H1 (cell line): ENCODE data around the gene MCM8. TPM values are rescaled to one million over a fixed set of nuclear protein-coding genes. Genes with fewer than 3 reads are reported as not detected.

ENCODE experiments used
- CTCF ChIA-PET: fragments of 300-600 bp; sonication (Branson Sonifier 250); formaldehyde crosslinking; loops from one replicate; lab custom pipeline; 2021; ENCODE audit not compliant: partially characterized antibody; lab: Charles Lee
- POLR2A ChIA-PET: fragments of 300-600 bp; sonication (Branson Sonifier 250); formaldehyde crosslinking; loops from one replicate; lab custom pipeline; 2021; ENCODE audit warnings: inconsistent platforms; ENCODE audit not compliant: partially characterized antibody; lab: Charles Lee
- DNase-seq, 2 experiments: peaks; one replicate each; pipeline versions ENCODE4 v3.0.0 to v3.0.0-alpha.2; 2010 to 2022; ENCODE audit warnings: low spot score in 2 of 2, low read depth in 1 of 2, mixed read lengths in 1 of 2
- FAIRE-seq: peaks from 2 replicates; lab custom pipeline; 2011; peaks lifted over from hg19 to GRCh38; lab: Jason Lieb, UNC
- H2AFZ ChIP-seq: 2 replicates; pipeline ENCODE4 v1.8.1; 2012; ENCODE audit warnings: low read length, inconsistent platforms
- H2AK5ac ChIP-seq: 2 replicates; pipeline ENCODE4 v1.6.1; 2013; ENCODE audit warnings: low read depth, low read length
- H2BK120ac ChIP-seq: replicated peaks from 2 replicates; pipeline ENCODE3; 2013; ENCODE audit warnings: low read depth, low read length, inconsistent platforms
- H2BK12ac ChIP-seq: 2 replicates; pipeline ENCODE4 v1.6.1; 2013; ENCODE audit warnings: low read depth, low read length
- H2BK15ac ChIP-seq: 2 replicates; pipeline ENCODE4 v1.6.1; 2013; ENCODE audit warnings: low read length
- H2BK20ac ChIP-seq: 2 replicates; pipeline ENCODE4 v1.6.1; 2013; ENCODE audit warnings: low read length
- H2BK5ac ChIP-seq: 2 replicates; pipeline ENCODE4 v1.6.1; 2013; ENCODE audit warnings: low read depth, low read length
- H3K14ac ChIP-seq: 2 replicates; pipeline ENCODE4 v1.6.1; 2013; ENCODE audit warnings: inconsistent platforms; ENCODE audit not compliant: insufficient read length
- H3K18ac ChIP-seq: 2 replicates; pipeline ENCODE4 v1.6.1; 2013; ENCODE audit warnings: low read length; ENCODE audit errors: extremely low read depth
- H3K23ac ChIP-seq: 2 replicates; pipeline ENCODE4 v1.6.1; 2013; ENCODE audit warnings: inconsistent platforms; ENCODE audit not compliant: insufficient read length
- H3K23me2 ChIP-seq: 2 replicates; pipeline ENCODE4 v1.6.1; 2013; ENCODE audit warnings: low read depth, low read length
- H3K27ac ChIP-seq: 2 replicates; pipeline ENCODE4 v1.6.1; 2011; ENCODE audit warnings: low read depth, low read length, inconsistent platforms
- H3K27me3 ChIP-seq, 4 experiments: replicated peaks in 1 of 4; 1 replicate in 1 of 4; 2 replicates in 3 of 4; pipeline versions ENCODE4 v1.6.1 to v1.8.1; 2011 to 2013; ENCODE audit warnings: low read length in 3 of 4, mild to moderate bottlenecking in 3 of 4, inconsistent platforms in 2 of 4, mixed read lengths in 2 of 4, moderate library complexity in 1 of 4; ENCODE audit not compliant: control insufficient read depth in 3 of 4, insufficient read depth in 3 of 4; ENCODE audit errors: extremely low read depth in 1 of 4
- H3K36me3 ChIP-seq, 4 experiments: 2 replicates each; pipeline versions ENCODE4 v1.6.1 to v1.8.1; 2011 to 2013; ENCODE audit warnings: mild to moderate bottlenecking in 4 of 4, low read length in 3 of 4, moderate library complexity in 2 of 4, control low read depth in 1 of 4, inconsistent platforms in 1 of 4; ENCODE audit not compliant: insufficient read depth in 4 of 4, control insufficient read depth in 2 of 4
- H3K4ac ChIP-seq: replicated peaks from 2 replicates; pipeline ENCODE3; 2013; ENCODE audit warnings: low read length, low read depth, mixed read lengths, inconsistent platforms; ENCODE audit not compliant: insufficient read length
- H3K4me1 ChIP-seq, 4 experiments: replicated peaks in 1 of 4; 1 replicate in 1 of 4; 2 replicates in 3 of 4; pipeline versions ENCODE4 v1.6.1 to v1.8.1; 2011 to 2013; ENCODE audit warnings: low read length in 3 of 4, inconsistent platforms in 2 of 4, mixed read lengths in 1 of 4; ENCODE audit not compliant: insufficient read depth in 4 of 4, control insufficient read depth in 3 of 4
- H3K4me2 ChIP-seq, 2 experiments: 2 replicates each; pipeline versions ENCODE4 v1.6.1 to v1.8.1; 2011 to 2013; ENCODE audit warnings: low read depth in 2 of 2, low read length in 2 of 2, control low read depth in 1 of 2, inconsistent platforms in 1 of 2, mild to moderate bottlenecking in 1 of 2; ENCODE audit not compliant: insufficient read depth in 1 of 2
- H3K4me3 ChIP-seq, 4 experiments: fragments of 200-600, 300-600 bp in 1 of 4; sonication (generic), shearing (Covaris generic), sonication (Bioruptor Twin) in 1 of 4; 2 replicates each; pipeline versions ENCODE4 v1.5.1 to v1.8.1; 2011 to 2016; ENCODE audit warnings: low read length in 4 of 4, low read depth in 3 of 4, control low read depth in 2 of 4, inconsistent platforms in 2 of 4, mild to moderate bottlenecking in 2 of 4, mixed read lengths in 1 of 4, moderate library complexity in 1 of 4; ENCODE audit not compliant: insufficient read depth in 2 of 4; ENCODE audit errors: extremely low read depth in 1 of 4
- H3K56ac ChIP-seq: replicated peaks from 2 replicates; pipeline ENCODE3; 2013; ENCODE audit warnings: low read depth, mild to moderate bottlenecking, mixed read lengths, low read length, inconsistent platforms; ENCODE audit not compliant: insufficient read length
- H3K79me1 ChIP-seq: 2 replicates; pipeline ENCODE4 v1.6.1; 2013; ENCODE audit warnings: low read depth, low read length, control low read depth
- H3K79me2 ChIP-seq, 2 experiments: 2 replicates each; pipeline versions ENCODE4 v1.6.1 to v1.8.1; 2012 to 2013; ENCODE audit warnings: low read length in 2 of 2, mild to moderate bottlenecking in 2 of 2, inconsistent platforms in 1 of 2; ENCODE audit not compliant: insufficient read depth in 2 of 2, control insufficient read depth in 1 of 2
- H3K9ac ChIP-seq, 4 experiments: replicated peaks in 1 of 4; 1 replicate in 1 of 4; 2 replicates in 3 of 4; pipeline versions ENCODE4 v1.6.1 to v1.8.1; 2011 to 2013; ENCODE audit warnings: low read depth in 3 of 4, low read length in 3 of 4, control low read depth in 2 of 4, mild to moderate bottlenecking in 2 of 4, moderate library complexity in 2 of 4, inconsistent platforms in 1 of 4; ENCODE audit errors: extremely low read depth in 1 of 4
- H3K9me3 ChIP-seq, 2 experiments: 2 replicates each; pipeline versions ENCODE4 v1.6.1 to v1.8.1; 2012 to 2013; ENCODE audit warnings: mild to moderate bottlenecking in 2 of 2, moderate library complexity in 2 of 2, control low read depth in 1 of 2, inconsistent platforms in 1 of 2, low read depth in 1 of 2, low read length in 1 of 2, mixed read lengths in 1 of 2; ENCODE audit not compliant: insufficient read depth in 2 of 2
- H4K20me1 ChIP-seq, 2 experiments: replicated peaks in 1 of 2; 2 replicates each; pipeline versions ENCODE3 to v1.8.1; 2011 to 2013; ENCODE audit warnings: inconsistent platforms in 2 of 2, low read length in 2 of 2, mild to moderate bottlenecking in 1 of 2; ENCODE audit not compliant: insufficient read depth in 2 of 2, control insufficient read depth in 1 of 2
- H4K5ac ChIP-seq: 2 replicates; pipeline ENCODE4 v1.6.1; 2013; ENCODE audit warnings: low read length, low read depth, mixed read lengths, inconsistent platforms; ENCODE audit not compliant: insufficient read length
- H4K8ac ChIP-seq: 2 replicates; pipeline ENCODE4 v1.8.0; 2013; ENCODE audit warnings: mild to moderate bottlenecking, moderate library complexity, low read length, inconsistent platforms; ENCODE audit not compliant: insufficient read depth; ENCODE audit errors: extremely low read depth
- H4K91ac ChIP-seq: replicated peaks from 2 replicates; pipeline ENCODE3; 2013; ENCODE audit warnings: low read length, mixed read lengths, inconsistent platforms; ENCODE audit not compliant: insufficient read length
- CEBPB ChIP-seq: IDR thresholded peaks from 2 replicates; pipeline ENCODE4 v1.6.1; 2012; ENCODE audit warnings: low read depth, low read length
- EZH2 ChIP-seq: fragments of 200-600 bp; sonication (generic); IDR thresholded peaks from 2 replicates; pipeline ENCODE4 v1.7.1; 2012; ENCODE audit warnings: low read depth, mild to moderate bottlenecking, moderate library complexity, low read length, inconsistent platforms; ENCODE audit not compliant: severe bottlenecking
- RBBP5 ChIP-seq: IDR thresholded peaks from 2 replicates; pipeline ENCODE4 v1.7.1; 2012; ENCODE audit warnings: low read depth, mild to moderate bottlenecking, inconsistent platforms, low read length, moderate library complexity, borderline replicate concordance
- RNF2 ChIP-seq: fragments of 200-900, 300-1000 bp; sonication (generic); IDR thresholded peaks from 2 replicates; pipeline ENCODE4 v1.7.1; 2016; ENCODE audit warnings: borderline replicate concordance, low read depth, mild to moderate bottlenecking, antibody characterized with exemption, low read length; ENCODE audit not compliant: poor library complexity, severe bottlenecking; ENCODE audit errors: missing control alignments
- RXRA ChIP-seq: IDR thresholded peaks from 2 replicates; pipeline ENCODE4 v1.6.1; 2011; ENCODE audit warnings: low read depth, mild to moderate bottlenecking, low read length, moderate library complexity; ENCODE audit not compliant: insufficient read depth
- SIX5 ChIP-seq: IDR thresholded peaks from 2 replicates; pipeline ENCODE4 v1.6.1; 2011; ENCODE audit warnings: mild to moderate bottlenecking, low read depth, low read length
- SRF ChIP-seq: IDR thresholded peaks from 2 replicates; pipeline ENCODE4 v1.6.1; 2011; ENCODE audit warnings: mild to moderate bottlenecking, low read depth, low read length, moderate library complexity
- TAF1 ChIP-seq: IDR thresholded peaks from 2 replicates; pipeline ENCODE4 v1.6.1; 2011; ENCODE audit warnings: mild to moderate bottlenecking, low read depth, low read length
- whole genome bisulfite sequencing, 2 experiments: shearing (Covaris generic) in 1 of 2; methylation state at CpG; one replicate each; pipeline versions ENCODE4 v1.1.6 to v1.1.7; 2013 to 2015; ENCODE audit warnings: low lambda C conversion rate in 2 of 2, mixed read lengths in 2 of 2, inconsistent platforms in 1 of 2, low coverage in 1 of 2, missing lambda C conversion rate in 1 of 2; ENCODE audit not compliant: insufficient replicate concordance in 2 of 2, insufficient coverage in 1 of 2, insufficient read length in 1 of 2; ENCODE audit errors: extremely low coverage in 1 of 2, missing lambda C conversion rate in 1 of 2; 5-methylcytosine and 5-hydroxymethylcytosine counted together
- long read RNA-seq, 2 experiments: library from RNA in 1 of 2; library from capped mRNA in 1 of 2; stranded (forward); transcript quantifications; one replicate each; pipeline ENCODE4 v2.0.0, GENCODE V29; 2021; ENCODE audit warnings: inconsistent platforms in 1 of 2
- polyA minus RNA-seq, 3 experiments: library from RNA; depleted of rRNA, polyadenylated mRNA; stranded (reverse); fragments of >200 nt; gene quantifications; 1 replicate in 2 of 3; 2 replicates in 1 of 3; pipeline ENCODE4 v1.2.3, GENCODE V29; 2011
- polyA plus RNA-seq, 7 experiments: library from polyadenylated mRNA; depleted of rRNA in 3 of 7; stranded (reverse) in 5 of 7; unstranded in 2 of 7; fragments of >200 nt in 5 of 7; fragments of 200-250 nt in 2 of 7; gene quantifications; 1 replicate in 5 of 7; 2 replicates in 1 of 7; 4 replicates in 1 of 7; pipeline versions ENCODE4 v1.2.1 to v1.2.3, GENCODE V29; 2011 to 2013; ENCODE audit warnings: missing spikeins in 2 of 7, mixed read lengths in 2 of 7
- total RNA-seq: library from RNA; stranded (reverse); fragmentation: NEBNext Ultra II Directional; extraction: Animal tissue kit (Norgen Biotek cat#: 25700); gene quantifications from 2 replicates; pipeline ENCODE4 v1.2.1, GENCODE V29; 2021

Gene MCM8
- total RNA-seq = 30.7 and 31.9 TPM in 2 replicates
- 5.0 and 7.1 TPM in 2 replicates for polyA plus RNA-seq (2011; rRNA removed)
- polyA plus RNA-seq (2011; cell fraction: cytosol; rRNA removed) = 12.5 TPM
- polyA plus RNA-seq (2011; cell fraction: nucleus; rRNA removed) = 6.5 TPM
- 14.0 to 27.9 TPM (median 18.0 TPM) in 4 replicates for polyA plus RNA-seq (2012, experiment 1 of 2)
- 1.2 TPM for polyA plus RNA-seq (2012, experiment 2 of 2)
- 18.7 TPM for polyA plus RNA-seq (2013, experiment 1 of 2)
- 17.4 TPM for polyA plus RNA-seq (2013, experiment 2 of 2)
- 15.7 and 23.3 TPM in 2 replicates for polyA minus RNA-seq (2011; rRNA and poly(A)+ RNA removed)
- 11.7 TPM for polyA minus RNA-seq (2011; cell fraction: cytosol; rRNA and poly(A)+ RNA removed)
- 18.0 TPM for polyA minus RNA-seq (2011; cell fraction: nucleus; rRNA and poly(A)+ RNA removed)
- long read RNA-seq, experiment 1, partial matches to known transcripts = 9 of 10 reads
- long read RNA-seq, experiment 1, other reads (novel, unspliced or antisense) = 1 of 10 reads
- long read RNA-seq, experiment 2, full-length matches to known transcripts = 2 of 2 reads
- long read RNA-seq, experiment 2, partial matches to known transcripts = 0 of 2 reads
- long read RNA-seq, experiment 2, other reads (novel, unspliced or antisense) = 0 of 2 reads

DNA sequence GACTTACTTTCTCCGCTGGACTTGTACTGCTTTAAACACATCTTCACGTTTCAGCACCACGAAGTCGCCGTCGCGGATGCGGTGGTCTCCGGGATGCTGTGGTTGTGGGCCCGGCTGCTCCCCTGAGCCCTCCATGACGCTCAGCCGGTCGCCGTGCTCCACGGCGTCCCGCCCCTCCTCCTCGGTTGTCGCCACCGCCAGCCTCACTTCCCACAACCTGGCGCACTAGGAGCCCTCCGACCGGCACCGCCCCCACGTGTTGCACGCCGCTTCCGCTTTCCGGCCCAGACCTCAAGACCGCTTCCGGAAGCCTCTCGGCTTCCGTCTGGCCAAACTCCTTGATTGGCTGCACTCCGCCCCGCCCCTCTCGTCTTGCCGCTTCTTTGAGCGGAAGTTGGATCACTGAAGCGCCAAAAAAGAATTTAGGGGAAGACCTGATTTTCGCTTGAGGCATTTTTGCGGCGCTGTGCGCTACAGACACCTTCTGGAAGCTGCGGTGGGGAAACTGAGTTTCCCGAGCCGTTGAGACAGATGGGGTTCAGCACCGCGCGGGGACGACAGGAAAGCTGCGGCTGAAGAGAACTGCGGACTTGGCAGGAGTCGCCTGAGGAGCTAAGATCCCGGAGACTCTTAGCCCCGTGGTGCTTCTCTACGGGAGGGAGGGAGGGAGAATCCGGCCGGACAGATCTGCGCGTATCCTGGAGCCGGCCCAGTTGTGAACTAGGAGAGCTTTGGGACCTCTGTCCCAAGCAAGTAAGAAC, at the start of gene MCM8, which contains the start of gene TRMT6:
Gene MCM8, plus strand, starts transcription at position 382 of the 761 bp plus-strand sequence. CDS start 1,364 bp downstream, outside the sequence.
Gene TRMT6, minus strand, starts transcription at position 263 of the 761 bp plus-strand sequence. Its CDS starts 128 bp downstream, at position 135.
- peak within 1 kb of the TSS; percentile 95 for H4K8ac ChIP-seq
- H4K20me1 ChIP-seq = no peaks in the 10 kb centered on the region
- H3K36me3 ChIP-seq = peaks cover 10 to 46% (median 34%) of the 10 kb centered on the region in 4 experiments
- POLR2A ChIA-PET = interaction anchor here (0.5 to 1.3 kb wide), 9 partner anchors 11 to 186 kb away, joined by 3 to 4 read pairs (median 3); no protein-coding TSS in a partner anchor
- H2AK5ac ChIP-seq = no peak within 1 kb of the TSS
- peak within 1 kb of the TSS; percentile 84 to 92 (median 87) for H3K4me3 ChIP-seq
- peak within 1 kb of the TSS; percentile 77; the same call in 1 of the 2 replicates for H2BK5ac ChIP-seq
- peak within 1 kb of the TSS; percentile 62; the same call in 1 of the 2 replicates for H3K27ac ChIP-seq
- CTCF ChIA-PET = interaction anchor here (0.9 kb wide), 2 partner anchors 37 to 422 kb away, joined by 3 read pairs; no protein-coding TSS in a partner anchor
- H3K79me2 ChIP-seq = peaks cover 0 to 42% of the 10 kb centered on the region in 2 experiments; a peak in 3 of 4 replicates
- peak within 1 kb of the TSS; percentile 41; the same call in 1 of the 2 replicates for H2BK12ac ChIP-seq
- no peaks in the 10 kb centered on the region for H3K9me3 ChIP-seq
- no peak within 1 kb of the TSS for H3K14ac ChIP-seq
- peak within 1 kb of the TSS; percentile 89 for H4K5ac ChIP-seq
- peaks cover 6% of the 10 kb centered on the region; the same call in 1 of the 2 replicates for H3K79me1 ChIP-seq
- H3K18ac ChIP-seq = peak within 1 kb of the TSS; percentile 84; the same call in 1 of the 2 replicates
- peak within 1 kb of the TSS; percentile 62 to 81 (median 78) for H3K9ac ChIP-seq
- WGBS, 2 experiments = 1% methylated on average over 60 of the region's 61 CpGs; no CpG with 5 or more reads in 1 of the 2 experiments
- H4K91ac ChIP-seq = peak within 1 kb of the TSS; percentile 41
- no peak within 1 kb of the TSS for H2BK20ac ChIP-seq
- H3K27me3 ChIP-seq = no peaks in the 10 kb centered on the region
- no peak within 1 kb of the TSS for H2BK15ac ChIP-seq
- H3K23me2 ChIP-seq = peaks cover 5% of the 10 kb centered on the region
- DNase-seq (peak; percentile 94 to 96), FAIRE-seq (peak; percentile 65)
- H3K23ac ChIP-seq = no peak within 1 kb of the TSS
- H3K4me2 ChIP-seq = peak within 1 kb of the TSS; percentile 73
- H3K4me1 ChIP-seq = peaks cover 0 to 5% (median 1%) of the 10 kb centered on the region in 4 experiments; a peak in 4 of 7 replicates
- peak within 1 kb of the TSS; percentile 52 for H3K56ac ChIP-seq
- peak within 1 kb of the TSS; percentile 95 for H2AFZ ChIP-seq
- peak within 1 kb of the TSS; percentile 11 for H3K4ac ChIP-seq
- no peak within 1 kb of the TSS for H2BK120ac ChIP-seq
- TF ChIP-seq SIX5 (no peak), RNF2 (no peak), SRF (no peak), CEBPB (no peak), RBBP5 (no peak; the same call in 1 of the 2 replicates), TAF1 (peak; percentile 79), EZH2 (no peak), RXRA (no peak)
